ENCODE measurements around the gene TSHR.

DNA sequence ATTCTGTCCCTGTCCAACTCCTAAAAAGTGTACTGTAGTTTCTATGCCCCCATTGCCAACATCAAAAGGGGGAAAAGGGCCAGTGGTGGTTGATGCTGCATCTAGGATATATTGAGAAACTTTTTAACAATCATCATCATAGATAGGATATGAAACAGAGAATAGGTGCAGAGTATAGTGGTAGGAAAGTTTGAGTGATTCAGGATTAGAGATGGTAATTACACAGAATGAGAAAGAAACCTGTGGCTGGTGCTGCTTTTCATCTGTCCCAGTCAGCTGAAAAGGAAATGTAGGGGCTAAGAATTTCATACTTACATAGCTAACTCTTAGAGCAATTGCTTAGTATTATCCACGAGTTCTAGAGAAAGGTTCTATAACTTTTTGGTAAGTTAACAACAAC lies 197.8 kb downstream of the TSHR start:
- TF ChIP-seq POLR2A (IDR thresholded peaks at IDR 0.05; ENCODE audit: low read length) (no peak), GATA1 (IDR thresholded peaks at IDR 0.05; ENCODE audit: low read depth, low read length) (no peak)
